Retina (tissue), 1 donor: Measurements from ENCODE around the gene TMCO6.
"Not testable (repeated sequence)": the region's sequence is repeated elsewhere in the genome, so short reads cannot be mapped to it uniquely, and the experiment has no call there.

Source experiments
- DNase-seq: peaks from one replicate; pipeline ENCODE4 v3.0.0-alpha.2; 2016

The TMCO6 gene

DNA sequence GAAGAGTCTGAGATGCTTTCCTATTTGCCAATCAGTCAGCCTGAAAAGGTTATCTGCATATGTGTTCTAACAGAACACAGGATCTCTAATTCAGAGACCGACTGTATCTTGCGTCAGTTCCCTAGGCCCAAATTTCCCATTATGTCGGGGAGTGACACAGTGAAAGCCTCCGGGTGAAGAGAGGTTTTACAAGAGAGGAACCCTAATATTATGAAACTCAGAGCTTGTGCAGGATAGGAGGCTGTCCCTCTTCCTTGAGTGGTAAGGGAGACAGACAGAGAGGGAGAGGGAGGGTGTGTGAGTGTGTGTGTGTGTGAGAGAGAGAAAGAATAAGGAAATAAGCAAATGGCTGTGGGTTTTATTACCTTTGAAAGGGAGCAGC lies 8.2 kb upstream of the TMCO6 start:
- no peak for DNase-seq

DNA sequence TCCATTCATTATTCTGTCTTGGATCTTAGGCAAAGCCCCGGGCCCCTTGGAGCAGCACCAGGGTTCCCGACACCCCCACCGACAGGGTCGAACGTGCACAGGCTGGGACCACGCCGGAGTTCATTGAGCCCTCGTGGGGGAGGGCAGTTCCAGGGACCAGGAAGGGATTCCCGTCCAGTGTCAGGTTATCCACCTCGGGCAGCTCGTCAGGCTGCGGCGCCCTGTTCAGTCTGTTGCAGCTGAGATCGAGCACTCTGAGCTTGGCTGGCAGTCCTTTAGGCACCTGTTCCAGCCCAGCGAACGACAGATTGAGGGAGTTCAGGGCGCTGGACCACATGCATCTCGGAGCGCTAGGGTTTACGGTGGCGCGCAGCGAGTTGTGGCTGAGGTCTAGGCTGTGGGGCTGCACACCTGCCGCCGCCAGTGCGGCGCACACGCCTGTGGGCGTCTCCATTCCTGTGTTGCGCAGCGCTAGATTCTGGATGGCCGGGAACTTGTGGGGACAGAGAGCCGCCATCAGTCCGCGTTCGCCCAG lies 7.4 kb upstream of the TMCO6 start:
- DNase-seq, result peak; percentile 81

- DNase-seq, result peak; percentile 81
These were observed 6.8 kb upstream of the TMCO6 start for GRCh38 chr5:140632366-140633020.

DNA sequence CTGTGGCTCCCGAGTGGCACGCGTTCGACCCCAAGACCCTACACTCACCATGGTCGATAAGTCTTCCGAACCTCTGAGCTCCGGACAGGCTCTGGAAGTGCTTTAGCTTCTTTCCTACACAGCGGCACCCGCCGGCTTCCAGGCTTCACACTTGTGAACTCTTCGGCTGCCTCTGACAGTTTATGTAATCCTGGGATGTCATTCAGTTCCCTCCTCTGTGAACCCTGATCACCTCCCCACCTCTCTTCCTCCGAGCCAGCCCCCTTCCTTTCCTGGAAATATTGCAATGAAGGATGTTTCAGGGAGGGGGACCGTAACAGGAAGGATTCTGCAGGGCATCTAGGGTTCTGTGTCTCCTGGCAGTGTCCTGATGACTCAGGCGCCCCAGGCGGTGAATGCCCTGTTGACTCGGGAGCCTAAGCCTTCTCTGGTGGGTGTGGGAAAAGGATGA lies 6.2 kb upstream of the TMCO6 start, which contains the start of gene CD14:
TSS of gene CD14 (minus strand) at position 155 of the 451 bp plus-strand sequence. CDS start at position 51, 104 bp downstream.
- DNase-seq, result no peak

DNA sequence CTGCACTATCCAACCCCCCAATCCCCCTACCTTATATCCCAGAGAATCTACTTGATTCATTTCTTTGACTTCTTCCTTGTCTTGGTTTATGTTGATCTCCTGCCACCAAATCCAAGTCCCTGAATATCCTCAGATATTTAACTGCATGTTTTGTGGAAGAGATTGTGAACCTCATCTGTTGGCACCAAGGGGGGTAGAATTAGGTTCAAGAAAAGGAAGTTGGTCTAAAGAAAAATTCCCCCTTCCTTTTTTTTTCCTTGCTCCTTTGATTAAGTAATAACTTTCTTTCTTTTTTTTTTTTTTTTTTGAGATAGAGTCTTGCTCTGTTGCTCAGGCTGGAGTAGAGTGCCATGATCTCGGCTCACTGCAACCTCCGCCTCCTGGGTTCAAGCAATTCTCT lies 5.8 kb upstream of the TMCO6 start:
- no peak for DNase-seq

DNA sequence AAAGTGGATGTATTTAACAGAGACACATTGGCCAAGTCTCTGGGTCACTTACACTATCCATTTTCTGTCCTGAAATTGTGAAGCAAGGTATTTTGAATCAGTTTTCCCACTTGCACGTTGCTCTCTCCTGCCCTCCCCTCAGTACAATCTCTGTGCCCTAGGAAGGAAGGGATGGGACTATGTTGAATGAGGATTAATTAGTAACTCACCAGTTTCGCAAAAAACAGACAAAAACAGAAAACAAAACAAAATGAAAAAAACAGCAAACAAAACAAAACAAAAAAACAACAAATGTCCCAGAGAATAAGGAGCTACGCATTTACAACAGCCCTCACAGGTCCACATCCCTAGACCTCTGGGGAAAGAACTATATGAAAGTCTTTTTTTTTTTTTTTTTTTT lies 5.1 kb upstream of the TMCO6 start:
- DNase-seq, result no peak

GRCh38 chr5:140635291-140636257 lies 3.7 kb upstream of the TMCO6 start:
- DNase-seq, result no peak

DNA sequence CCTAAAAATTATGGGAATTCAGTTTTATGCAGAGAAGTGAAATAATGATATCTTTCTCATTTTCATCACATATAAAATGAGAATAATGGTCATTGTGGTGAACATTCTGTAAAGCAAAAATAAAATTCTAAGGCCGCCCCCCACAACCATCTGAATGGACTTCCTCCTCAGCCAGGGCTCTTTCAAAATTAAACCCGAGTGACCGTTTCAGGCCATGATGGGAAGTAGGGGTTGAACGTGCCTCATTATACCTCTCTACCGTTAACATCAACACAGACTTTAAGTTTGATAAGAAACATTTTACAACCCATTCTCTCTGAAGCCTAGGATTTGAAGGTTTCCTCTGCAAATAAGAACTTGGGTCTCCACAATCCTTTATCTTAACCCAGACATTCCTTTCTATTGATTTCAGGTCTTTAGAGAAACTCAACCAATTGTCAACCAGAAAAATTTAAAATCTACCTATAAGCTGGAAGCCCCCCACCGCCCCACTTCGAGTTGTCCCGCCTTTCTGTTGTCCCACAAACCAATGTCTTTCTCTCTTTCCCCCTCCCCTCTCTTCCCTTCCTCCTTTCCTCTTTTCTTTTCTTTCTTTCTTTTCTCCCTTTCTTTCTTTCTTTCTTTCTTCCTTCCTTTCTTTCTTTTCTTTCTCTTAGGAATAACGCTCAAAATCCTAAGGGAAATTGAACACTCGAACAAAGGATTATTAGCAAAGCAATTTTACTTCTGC lies 1.7 kb upstream of the TMCO6 start:
- DNase-seq, result no peak

DNA sequence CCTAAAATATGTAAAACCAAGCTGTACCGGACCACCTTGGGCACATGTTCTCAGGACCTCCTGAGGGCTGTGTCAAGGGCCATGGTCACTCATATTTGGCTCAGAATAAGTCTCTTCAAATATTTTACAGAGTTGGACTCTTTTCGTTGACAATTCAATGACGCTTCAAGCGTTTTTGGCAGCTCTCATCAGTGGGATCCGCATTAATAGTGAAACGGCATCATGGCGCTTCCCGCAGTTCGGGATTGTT lies 428 bp upstream of the TMCO6 start:
- not testable (repeated sequence) for DNase-seq

DNA sequence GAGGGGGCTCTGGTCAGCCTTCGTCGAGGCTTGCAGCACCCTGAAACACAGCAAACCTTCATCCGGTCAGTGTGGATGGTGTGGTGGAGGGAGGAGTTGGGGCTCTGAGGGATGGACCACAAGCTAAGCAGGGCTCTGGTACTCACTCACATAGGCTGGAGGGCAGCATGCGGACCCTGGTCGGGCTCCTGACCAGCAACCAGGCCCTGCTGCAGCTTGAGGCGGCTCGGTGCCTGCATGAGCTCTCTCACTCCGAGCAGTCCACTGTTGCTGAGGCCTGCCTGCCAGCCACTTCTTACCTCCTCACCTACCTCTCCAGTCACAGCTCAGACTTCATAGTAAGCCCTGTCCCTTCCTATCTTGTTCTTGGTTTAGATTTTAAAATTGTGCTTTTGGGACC lies 2.5 kb downstream of the TMCO6 start:
- DNase-seq, result no peak

GRCh38 chr5:140642718-140643117 lies 3.5 kb downstream of the TMCO6 start:
- no peak for DNase-seq

- no peak for DNase-seq
These were observed 7.8 kb downstream of the TMCO6 start for GRCh38 chr5:140647042-140647419.

DNA sequence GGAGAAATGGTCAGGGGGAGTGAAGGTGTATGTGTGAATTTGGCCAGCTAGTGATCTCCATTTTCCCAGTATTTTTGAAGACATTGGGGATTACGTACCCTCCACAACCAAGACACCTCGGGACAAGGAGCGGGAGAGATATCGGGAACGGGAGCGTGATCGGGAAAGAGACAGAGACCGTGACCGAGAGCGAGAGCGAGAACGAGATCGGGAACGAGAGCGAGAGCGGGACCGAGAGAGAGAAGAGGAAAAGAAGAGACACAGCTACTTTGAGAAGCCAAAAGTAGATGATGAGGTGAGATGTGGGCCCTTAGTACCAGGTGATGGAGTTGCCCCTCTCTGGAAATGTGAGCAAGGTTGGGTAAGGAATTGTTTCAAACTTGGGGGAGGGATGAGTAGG lies 19.6 kb downstream of the TMCO6 start:
- DNase-seq, result no peak

GRCh38 chr5:140660371-140660770 lies 21.1 kb downstream of the TMCO6 start:
- DNase-seq, result not testable (repeated sequence)

GRCh38 chr5:140664030-140664358 lies 24.7 kb downstream of the TMCO6 start:
- DNase-seq, result no peak

GRCh38 chr5:140664359-140665119 lies 25.3 kb downstream of the TMCO6 start, which contains the start of gene WDR55:
WDR55 (plus strand) TSS chr5:140664904; CDS start chr5:140664913, 9 bp downstream.
- DNase-seq, result peak; percentile 94

DNA sequence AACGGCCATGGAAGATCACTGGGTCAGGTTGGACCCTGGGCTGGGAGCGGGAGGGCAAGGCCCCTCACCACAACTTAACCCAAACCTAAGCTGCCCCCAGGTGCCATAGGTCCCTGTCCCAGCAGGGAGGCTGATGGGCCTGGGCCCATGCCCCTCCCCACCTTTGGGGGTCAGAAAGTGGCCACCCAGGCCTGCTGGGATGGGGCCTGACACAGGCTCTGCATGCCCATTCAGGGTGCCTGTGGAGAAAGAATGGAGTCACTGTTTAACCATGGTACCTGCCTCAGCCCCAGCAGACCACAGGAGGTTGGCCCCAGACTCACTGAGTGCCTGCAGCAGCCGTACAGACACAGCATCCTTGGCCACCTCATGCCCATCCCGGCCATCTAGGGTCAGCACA lies 31.8 kb downstream of the TMCO6 start:
- DNase-seq, result not testable (repeated sequence)

- DNase-seq, result no peak
These were observed 32.3 kb downstream of the TMCO6 start for GRCh38 chr5:140671472-140672125.

DNA sequence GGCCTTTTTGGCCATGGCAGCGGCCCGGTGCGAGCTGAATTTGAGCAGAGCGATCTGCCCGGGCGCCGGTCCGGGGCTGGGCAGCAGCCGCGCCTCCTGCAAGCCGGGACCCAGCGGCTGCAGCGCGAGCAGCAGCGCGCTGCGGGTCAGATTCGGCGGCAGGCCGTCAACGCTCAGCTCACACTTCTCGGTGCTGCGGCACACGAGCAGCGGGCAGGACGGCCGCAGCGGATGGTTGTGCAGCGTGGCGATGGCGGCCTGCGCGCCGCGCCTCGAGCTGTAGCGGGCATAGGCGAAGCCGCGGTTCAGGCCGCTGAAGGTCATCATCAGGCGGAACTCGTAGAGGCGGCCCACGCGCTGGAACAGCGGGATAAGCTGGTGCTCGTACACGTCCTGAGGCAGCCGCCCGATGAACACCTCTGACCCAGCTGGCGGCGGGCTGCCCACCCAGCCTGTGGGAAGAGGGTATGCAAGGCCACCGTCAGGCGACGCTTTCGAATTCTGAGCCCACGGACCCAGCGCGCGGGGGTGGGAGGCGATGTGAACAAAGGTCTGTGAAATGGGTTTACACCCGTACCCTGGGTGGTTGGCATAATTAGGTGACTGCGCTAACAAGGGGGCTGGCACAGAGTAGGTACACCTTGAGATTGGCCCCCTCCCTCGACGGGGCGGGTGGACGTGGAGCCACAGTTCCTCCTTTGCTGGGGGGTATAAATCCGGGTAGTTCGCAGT lies 33.4 kb downstream of the TMCO6 start:
- DNase-seq, result peak; percentile 72

- no peak for DNase-seq
These were observed 34.1 kb downstream of the TMCO6 start, which contains the start of gene DND1 for GRCh38 chr5:140673187-140673976. DND1 (minus strand) TSS chr5:140673576; CDS start chr5:140673542, 34 bp downstream.
